ENCODE results near the gene SERPINA7. TPM values are rescaled to one million over a fixed set of nuclear protein-coding genes. Genes with fewer than 3 reads are reported as not detected.

The SERPINA7 gene
- polyA plus RNA-seq, 1 donor (not counting 4 experiments of a cell fraction or from before 2014, with no cell fraction given), result not detected

- dilution Hi-C loops (cut with MboI; ENCODE audit: extremely low pct_ligation_motif_present, low sequenced_read_pairs), result no loop called here
- no peaks in the 10 kb centered on the region for H3K36me3 ChIP-seq (ENCODE audit: control insufficient read depth in 2 of 2, extremely low read depth in 1 of 2, insufficient read depth in 2 of 2, low read length in 2 of 2)
Observed at GRCh38 chrX:106037835-106038473, 573 bp downstream of the SERPINA7 start.

GRCh38 chrX:106036716-106037115 is 1.8 kb downstream of the SERPINA7 start:
- H3K4me3 ChIP-seq (ENCODE audit: control insufficient read depth in 2 of 3, extremely low read depth in 1 of 3, insufficient read depth in 2 of 3, low read depth in 1 of 3, low read length in 3 of 3), result no peak overlapping the region

More at GRCh38 chrX:106037835-106038473, 573 bp downstream of the SERPINA7 start:
- Histone ChIP-seq H3K27me3 (ENCODE audit: control insufficient read depth, extremely low read depth, insufficient read depth, low read length) (peaks cover 10% of the 10 kb centered on the region), H3K79me2 (ENCODE audit: control insufficient read depth, insufficient read depth, low read length) (no peaks in the 10 kb centered on the region), H3K9me1 (ENCODE audit: control insufficient read depth, extremely low read depth, insufficient read depth, low read length) (no peaks in the 10 kb centered on the region), H3K4me1 (ENCODE audit: control insufficient read depth, extremely low read depth, insufficient read depth, low read length) (no peaks in the 10 kb centered on the region), H3K4me3 (ENCODE audit: control insufficient read depth in 2 of 3, extremely low read depth in 1 of 3, insufficient read depth in 2 of 3, low read depth in 1 of 3, low read length in 3 of 3) (no peak overlapping the region), H3K4me2 (ENCODE audit: control insufficient read depth, extremely low read depth, insufficient read depth, low read depth, low read length) (no peak overlapping the region), H2AFZ (ENCODE audit: control insufficient read depth, low read length) (no peak overlapping the region), H3K9ac (ENCODE audit: control insufficient read depth, extremely low read depth, insufficient read depth, low read length) (no peak overlapping the region), H3K27ac (ENCODE audit: control insufficient read depth, insufficient read depth, low read length) (no peak overlapping the region), H4K20me1 (ENCODE audit: control insufficient read depth, extremely low read depth, insufficient read depth, low read length) (no peaks in the 10 kb centered on the region), H3K9me3 (ENCODE audit: control insufficient read depth, low read depth, low read length) (no peaks in the 10 kb centered on the region)
- TF ChIP-seq EZH2 (IDR thresholded peaks at IDR 0.05; ENCODE audit: low read length), result no peak
- no peak for TF ChIP-seq CTCF (optimal IDR thresholded peaks at IDR 0.05 in 1 of 3, IDR thresholded peaks at IDR 0.05 in 1 of 3, conservative IDR thresholded peaks at IDR 0.05 in 1 of 3; ENCODE audit: extremely low read depth in 1 of 3, insufficient read depth in 2 of 3, low read length in 3 of 3)
- no peak for DNase-seq (ENCODE audit: low read depth, low spot score)
- no peak for FAIRE-seq

More at GRCh38 chrX:106036716-106037115, 1.8 kb downstream of the SERPINA7 start:
- no peaks in the 10 kb centered on the region for H3K36me3 ChIP-seq (ENCODE audit: control insufficient read depth in 2 of 2, extremely low read depth in 1 of 2, insufficient read depth in 2 of 2, low read length in 2 of 2)
- H3K4me2 ChIP-seq (ENCODE audit: control insufficient read depth, extremely low read depth, insufficient read depth, low read depth, low read length), result no peak overlapping the region
- H3K9ac ChIP-seq (ENCODE audit: control insufficient read depth, extremely low read depth, insufficient read depth, low read length), result no peak overlapping the region
- TF ChIP-seq CTCF (optimal IDR thresholded peaks at IDR 0.05 in 1 of 3, IDR thresholded peaks at IDR 0.05 in 1 of 3, conservative IDR thresholded peaks at IDR 0.05 in 1 of 3; ENCODE audit: extremely low read depth in 1 of 3, insufficient read depth in 2 of 3, low read length in 3 of 3) (no peak), EZH2 (IDR thresholded peaks at IDR 0.05; ENCODE audit: low read length) (no peak)
- no peak for FAIRE-seq
- peaks cover 13% of the 10 kb centered on the region for H3K27me3 ChIP-seq (ENCODE audit: control insufficient read depth, extremely low read depth, insufficient read depth, low read length)
- H2AFZ ChIP-seq (ENCODE audit: control insufficient read depth, low read length), result no peak overlapping the region
- DNase-seq (ENCODE audit: low read depth, low spot score), result no peak
- no peaks in the 10 kb centered on the region for H3K4me1 ChIP-seq (ENCODE audit: control insufficient read depth, extremely low read depth, insufficient read depth, low read length)
- no peaks in the 10 kb centered on the region for H3K9me3 ChIP-seq (ENCODE audit: control insufficient read depth, low read depth, low read length)
- H3K27ac ChIP-seq (ENCODE audit: control insufficient read depth, insufficient read depth, low read length), result no peak overlapping the region
- no peaks in the 10 kb centered on the region for H3K79me2 ChIP-seq (ENCODE audit: control insufficient read depth, insufficient read depth, low read length)
- H3K9me1 ChIP-seq (ENCODE audit: control insufficient read depth, extremely low read depth, insufficient read depth, low read length), result no peaks in the 10 kb centered on the region
- H4K20me1 ChIP-seq (ENCODE audit: control insufficient read depth, extremely low read depth, insufficient read depth, low read length), result no peaks in the 10 kb centered on the region
- dilution Hi-C loops (cut with MboI; ENCODE audit: extremely low pct_ligation_motif_present, low sequenced_read_pairs), result no loop called here

All from keratinocyte (primary cell).